Endothelial cell of umbilical vein (primary cell): Measurements from ENCODE around the gene LRRC32. TPM values are rescaled to one million over a fixed set of nuclear protein-coding genes. Genes with fewer than 3 reads are reported as not detected.

Experiments
- BruUV-seq: library from RNA; stranded (reverse); fragments of 400-500 nt; replicated peaks from 2 replicates; lab custom pipeline; 2021; lab: Mats Ljungman, UMichigan
- CTCF ChIA-PET: fragments of 300-600, 350-600 bp; sonication (Branson Sonifier 250); formaldehyde crosslinking; loops from one replicate; lab custom pipeline; 2021; ENCODE audit warnings: antibody characterized with exemption, inconsistent platforms; lab: Charles Lee
- POLR2A ChIA-PET: fragments of 300-600, 350-600 bp; sonication (Branson Sonifier 250); formaldehyde crosslinking; loops from one replicate; lab custom pipeline; 2021; ENCODE audit warnings: antibody characterized with exemption, inconsistent platforms; lab: Charles Lee
- DNase-seq: peaks from one replicate; pipeline ENCODE4 v3.0.0-alpha.2; 2011; ENCODE audit warnings: low read depth, low spot score
- FAIRE-seq: peaks from 2 replicates; lab custom pipeline; 2011; peaks lifted over from hg19 to GRCh38; lab: Jason Lieb, UNC
- H2AFZ ChIP-seq: 2 replicates; pipeline ENCODE4 v1.6.0; 2012; ENCODE audit warnings: low read depth, low read length, control low read depth, inconsistent platforms
- H3K27ac ChIP-seq: 2 replicates; pipeline ENCODE4 v1.5.1; 2011; ENCODE audit warnings: low read depth, mild to moderate bottlenecking, control low read depth, low read length, moderate library complexity; ENCODE audit not compliant: insufficient read depth
- H3K27me3 ChIP-seq, 2 experiments: 2 replicates each; pipeline versions ENCODE4 v1.6.0 to v1.6.1; 2011; ENCODE audit warnings: low read length in 2 of 2, mixed read lengths in 1 of 2; ENCODE audit not compliant: control insufficient read depth in 2 of 2, insufficient read depth in 2 of 2
- H3K36me3 ChIP-seq, 2 experiments: 2 replicates in 1 of 2; 3 replicates in 1 of 2; pipeline ENCODE4 v1.5.1; 2011; ENCODE audit warnings: low read length in 2 of 2, mild to moderate bottlenecking in 1 of 2, moderate library complexity in 1 of 2; ENCODE audit not compliant: control insufficient read depth in 2 of 2, insufficient read depth in 2 of 2; ENCODE audit errors: extremely low read depth in 1 of 2
- H3K4me1 ChIP-seq: 3 replicates; pipeline ENCODE4 v1.5.1; 2011; ENCODE audit warnings: mild to moderate bottlenecking, low read length; ENCODE audit not compliant: control insufficient read depth, insufficient read depth; ENCODE audit errors: extremely low read depth
- H3K4me2 ChIP-seq: 2 replicates; pipeline ENCODE4 v1.6.1; 2011; ENCODE audit warnings: low read length, control low read depth, mixed read lengths; ENCODE audit not compliant: insufficient read depth
- H3K4me3 ChIP-seq, 3 experiments: fragments of 200-600 bp in 1 of 3; sonication (generic), shearing (Covaris generic) in 1 of 3; replicated peaks in 1 of 3; 2 replicates each; pipeline ENCODE4 v1.5.1; 2011 to 2016; ENCODE audit warnings: control low read depth in 3 of 3, low read length in 3 of 3, mild to moderate bottlenecking in 2 of 3, inconsistent platforms in 1 of 3, low read depth in 1 of 3, moderate library complexity in 1 of 3; ENCODE audit not compliant: insufficient read depth in 1 of 3
- H3K79me2 ChIP-seq: 2 replicates; pipeline ENCODE4 v1.6.0; 2012; ENCODE audit warnings: low read length, inconsistent platforms; ENCODE audit not compliant: control insufficient read depth, insufficient read depth
- H3K9ac ChIP-seq: replicated peaks from 2 replicates; pipeline ENCODE3; 2011; ENCODE audit warnings: low read length, control low read depth; ENCODE audit not compliant: insufficient read depth; ENCODE audit errors: extremely low read depth
- H3K9me1 ChIP-seq: replicated peaks from 3 replicates; pipeline ENCODE4 v1.6.0; 2011; ENCODE audit warnings: mild to moderate bottlenecking, low read length; ENCODE audit not compliant: control insufficient read depth, insufficient read depth; ENCODE audit errors: extremely low read depth
- H3K9me3 ChIP-seq: replicated peaks from 2 replicates; pipeline ENCODE4 v1.5.1; 2012; ENCODE audit warnings: low read length, inconsistent platforms; ENCODE audit not compliant: control insufficient read depth, insufficient read depth
- H4K20me1 ChIP-seq: replicated peaks from 2 replicates; pipeline ENCODE3; 2011; ENCODE audit warnings: mild to moderate bottlenecking, low read length; ENCODE audit not compliant: control insufficient read depth, insufficient read depth; ENCODE audit errors: extremely low read depth
- EZH2 ChIP-seq: IDR thresholded peaks from 2 replicates; pipeline ENCODE4 v1.6.1; 2012; ENCODE audit warnings: borderline replicate concordance, low read depth, mild to moderate bottlenecking, moderate library complexity, low read length, inconsistent platforms; ENCODE audit not compliant: severe bottlenecking
- JUN ChIP-seq: IDR thresholded peaks from 2 replicates; pipeline ENCODE4 v1.6.1; 2011; ENCODE audit warnings: borderline replicate concordance, low read depth; ENCODE audit not compliant: insufficient read length, insufficient read depth
- MAX ChIP-seq: IDR thresholded peaks from 2 replicates; pipeline ENCODE4 v1.6.1; 2011; ENCODE audit not compliant: insufficient read depth, insufficient read length
- MYC ChIP-seq: IDR thresholded peaks from one replicate; pipeline ENCODE4 v1.6.1; 2011; ENCODE audit warnings: mild to moderate bottlenecking, low read depth, low read length
- POLR2AphosphoS5 ChIP-seq: IDR thresholded peaks from 2 replicates; pipeline ENCODE4 v1.6.1; 2012; ENCODE audit warnings: low read depth, mild to moderate bottlenecking, control low read depth, low read length, moderate library complexity; ENCODE audit not compliant: insufficient read depth
- dilution Hi-C: fragments of 300-500 bp; cut with MboI; formaldehyde crosslinking; loops from one replicate; pipeline ENCODE4 v1.15.0; 2019; ENCODE audit warnings: low sequenced_read_pairs; ENCODE audit not compliant: extremely low pct_ligation_motif_present
- intact Hi-C: fragments of 100-400 bp; cut with micrococcal nuclease; formaldehyde crosslinking; loops from one replicate; pipeline ENCODE4 v1.10.0; 2022
- polyA plus RNA-seq, 4 experiments: library from polyadenylated mRNA; depleted of rRNA in 3 of 4; stranded (reverse) in 3 of 4; unstranded in 1 of 4; fragments of >200 nt; gene quantifications; 2 replicates each; pipeline versions ENCODE4 v1.2.1 to v1.2.3, GENCODE V29; 2011 to 2012; ENCODE audit warnings: missing spikeins in 1 of 4
- total RNA-seq: library from RNA; stranded (reverse); gene quantifications from 2 replicates; pipeline ENCODE4 v1.2.3, GENCODE V29; 2021
- TF ChIP-seq, protein P1 (sequence below), 2 donors: IDR thresholded peaks; 1 replicate in 1 of 2; 2 replicates in 1 of 2; pipeline ENCODE4 v1.5.1; 2011; ENCODE audit warnings: low read length in 2 of 2, mild to moderate bottlenecking in 2 of 2, moderate library complexity in 2 of 2, control low read depth in 1 of 2, inconsistent platforms in 1 of 2, low read depth in 1 of 2; ENCODE audit not compliant: insufficient read depth in 1 of 2; ENCODE audit errors: extremely low read depth in 1 of 2

Gene LRRC32
- total and polyA plus RNA-seq, 2 donors (not counting 3 experiments of a cell fraction or from before 2014, with no cell fraction given): 77.2 to 117 TPM

GRCh38 chr11:76649011-76649410, 21.5 kb downstream of the LRRC32 start:
- Histone ChIP-seq H3K9me3 (no peaks in the 10 kb centered on the region), H4K20me1 (no peaks in the 10 kb centered on the region), H3K79me2 (no peaks in the 10 kb centered on the region), H3K4me2 (no peak overlapping the region), H3K4me1 (no peaks in the 10 kb centered on the region), H3K27me3 (peaks cover 5 to 9% of the 10 kb centered on the region in 2 experiments), H3K4me3 (no peak overlapping the region), H3K9ac (no peak overlapping the region), H3K9me1 (no peaks in the 10 kb centered on the region), H3K36me3 (no peaks in the 10 kb centered on the region), H3K27ac (no peak overlapping the region), H2AFZ (no peak overlapping the region)
- ChIA-PET CTCF (no interaction called here), POLR2A (no interaction called here)
- dilution Hi-C loops: no loop called here
- intact Hi-C loops: no loop called here
- no peak for FAIRE-seq
- DNase-seq: no peak
- no TSS peak for BruUV-seq
- TF ChIP-seq MAX: no peak
- no peak for TF ChIP-seq POLR2AphosphoS5
- no peak for TF ChIP-seq JUN
- TF ChIP-seq, protein P1, sequence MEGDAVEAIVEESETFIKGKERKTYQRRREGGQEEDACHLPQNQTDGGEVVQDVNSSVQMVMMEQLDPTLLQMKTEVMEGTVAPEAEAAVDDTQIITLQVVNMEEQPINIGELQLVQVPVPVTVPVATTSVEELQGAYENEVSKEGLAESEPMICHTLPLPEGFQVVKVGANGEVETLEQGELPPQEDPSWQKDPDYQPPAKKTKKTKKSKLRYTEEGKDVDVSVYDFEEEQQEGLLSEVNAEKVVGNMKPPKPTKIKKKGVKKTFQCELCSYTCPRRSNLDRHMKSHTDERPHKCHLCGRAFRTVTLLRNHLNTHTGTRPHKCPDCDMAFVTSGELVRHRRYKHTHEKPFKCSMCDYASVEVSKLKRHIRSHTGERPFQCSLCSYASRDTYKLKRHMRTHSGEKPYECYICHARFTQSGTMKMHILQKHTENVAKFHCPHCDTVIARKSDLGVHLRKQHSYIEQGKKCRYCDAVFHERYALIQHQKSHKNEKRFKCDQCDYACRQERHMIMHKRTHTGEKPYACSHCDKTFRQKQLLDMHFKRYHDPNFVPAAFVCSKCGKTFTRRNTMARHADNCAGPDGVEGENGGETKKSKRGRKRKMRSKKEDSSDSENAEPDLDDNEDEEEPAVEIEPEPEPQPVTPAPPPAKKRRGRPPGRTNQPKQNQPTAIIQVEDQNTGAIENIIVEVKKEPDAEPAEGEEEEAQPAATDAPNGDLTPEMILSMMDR (IDR thresholded peaks at IDR 0.05; ENCODE audit: extremely low read depth in 1 of 2, insufficient read depth in 1 of 2, low read depth in 1 of 2, low read length in 2 of 2): no peak
- no peak for TF ChIP-seq EZH2
- TF ChIP-seq MYC: no peak
